Measurements from ENCODE around the gene ALDH1A1. TPM values are rescaled to one million over a fixed set of nuclear protein-coding genes. Genes with fewer than 3 reads are reported as not detected.

ALDH1A1 gene
- total RNA-seq, 1 experiment from 2014 or later = 936 TPM

GRCh38 chr9:72929542-72929941 lies 23.3 kb downstream of the ALDH1A1 start:
- no peak for DNase-seq (ENCODE audit: low read depth)
- in situ Hi-C loops (cut with HindIII; ENCODE audit: low pct_unique_long_range_greater_than_20kb, low sequenced_read_pairs) = no loop called here

- in situ Hi-C loops (cut with HindIII; ENCODE audit: low pct_unique_long_range_greater_than_20kb, low sequenced_read_pairs) = no loop called here
- no peak for DNase-seq (ENCODE audit: low read depth)
These were observed 24.8 kb downstream of the ALDH1A1 start for GRCh38 chr9:72928042-72928507.

- in situ Hi-C loops (cut with HindIII; ENCODE audit: low pct_unique_long_range_greater_than_20kb, low sequenced_read_pairs) = no loop called here
- DNase-seq (ENCODE audit: low read depth) = no peak
These were observed 26.3 kb downstream of the ALDH1A1 start for GRCh38 chr9:72926506-72926905.

- no peak for DNase-seq (ENCODE audit: low read depth)
- in situ Hi-C loops (cut with HindIII; ENCODE audit: low pct_unique_long_range_greater_than_20kb, low sequenced_read_pairs) = no loop called here
These were observed 27.0 kb downstream of the ALDH1A1 start for GRCh38 chr9:72925891-72926290.

- no peak for DNase-seq (ENCODE audit: low read depth)
These were observed 27.6 kb downstream of the ALDH1A1 start for GRCh38 chr9:72925126-72925789.

GRCh38 chr9:72924154-72924790 lies 28.6 kb downstream of the ALDH1A1 start:
- DNase-seq (ENCODE audit: low read depth) = no peak
- in situ Hi-C loops (cut with HindIII; ENCODE audit: low pct_unique_long_range_greater_than_20kb, low sequenced_read_pairs) = no loop called here

More at GRCh38 chr9:72925126-72925789, 27.6 kb downstream of the ALDH1A1 start:
- in situ Hi-C loops (cut with HindIII; ENCODE audit: low pct_unique_long_range_greater_than_20kb, low sequenced_read_pairs) = no loop called here

GRCh38 chr9:72923077-72923476 lies 29.8 kb downstream of the ALDH1A1 start:
- in situ Hi-C loops (cut with HindIII; ENCODE audit: low pct_unique_long_range_greater_than_20kb, low sequenced_read_pairs) = no loop called here
- no peak for DNase-seq (ENCODE audit: low read depth)

- no peak for DNase-seq (ENCODE audit: low read depth)
- in situ Hi-C loops (cut with HindIII; ENCODE audit: low pct_unique_long_range_greater_than_20kb, low sequenced_read_pairs) = no loop called here
These were observed 30.8 kb downstream of the ALDH1A1 start for GRCh38 chr9:72921888-72922654.

- no peak for DNase-seq (ENCODE audit: low read depth)
- in situ Hi-C loops (cut with HindIII; ENCODE audit: low pct_unique_long_range_greater_than_20kb, low sequenced_read_pairs) = no loop called here
These were observed 33.5 kb downstream of the ALDH1A1 start for GRCh38 chr9:72919246-72919945.

- DNase-seq (ENCODE audit: low read depth) = no peak
- in situ Hi-C loops (cut with HindIII; ENCODE audit: low pct_unique_long_range_greater_than_20kb, low sequenced_read_pairs) = no loop called here
These were observed 34.9 kb downstream of the ALDH1A1 start for GRCh38 chr9:72917892-72918509.

- no peak for DNase-seq (ENCODE audit: low read depth)
- in situ Hi-C loops (cut with HindIII; ENCODE audit: low pct_unique_long_range_greater_than_20kb, low sequenced_read_pairs) = no loop called here
These were observed 37.2 kb downstream of the ALDH1A1 start for GRCh38 chr9:72915659-72916058.

- in situ Hi-C loops (cut with HindIII; ENCODE audit: low pct_unique_long_range_greater_than_20kb, low sequenced_read_pairs) = no loop called here
- no peak for DNase-seq (ENCODE audit: low read depth)
These were observed 38.1 kb downstream of the ALDH1A1 start for GRCh38 chr9:72914750-72915149.

GRCh38 chr9:72913382-72914009 lies 39.4 kb downstream of the ALDH1A1 start:
- no peak for DNase-seq (ENCODE audit: low read depth)
- in situ Hi-C loops (cut with HindIII; ENCODE audit: low pct_unique_long_range_greater_than_20kb, low sequenced_read_pairs) = no loop called here

- in situ Hi-C loops (cut with HindIII; ENCODE audit: low pct_unique_long_range_greater_than_20kb, low sequenced_read_pairs) = no loop called here
- no peak for DNase-seq (ENCODE audit: low read depth)
These were observed 40.1 kb downstream of the ALDH1A1 start for GRCh38 chr9:72912476-72913381.

GRCh38 chr9:72911816-72912215 lies 41.0 kb downstream of the ALDH1A1 start:
- in situ Hi-C loops (cut with HindIII; ENCODE audit: low pct_unique_long_range_greater_than_20kb, low sequenced_read_pairs) = no loop called here
- no peak for DNase-seq (ENCODE audit: low read depth)

- in situ Hi-C loops (cut with HindIII; ENCODE audit: low pct_unique_long_range_greater_than_20kb, low sequenced_read_pairs) = no loop called here
These were observed 41.5 kb downstream of the ALDH1A1 start for GRCh38 chr9:72911247-72911775.

GRCh38 chr9:72909428-72909827 lies 43.4 kb downstream of the ALDH1A1 start:
- in situ Hi-C loops (cut with HindIII; ENCODE audit: low pct_unique_long_range_greater_than_20kb, low sequenced_read_pairs) = no loop called here

More at GRCh38 chr9:72911247-72911775, 41.5 kb downstream of the ALDH1A1 start:
- DNase-seq (ENCODE audit: low read depth) = no peak

More at GRCh38 chr9:72909428-72909827, 43.4 kb downstream of the ALDH1A1 start:
- no peak for DNase-seq (ENCODE audit: low read depth)

Measured in Caki2 (cell line).